K562 (cell line): ENCODE data around the gene MAP2K3. TPM values are rescaled to one million over a fixed set of nuclear protein-coding genes. Genes with fewer than 3 reads are reported as not detected.

ENCODE experiments used
- ATAC-seq: fragments of 200-7000 bp; cut with Tn5 transposase; 3 replicates; pipeline ENCODE4 v1.9.1; 2020; ENCODE audit warnings: moderate library complexity
- BruUV-seq: library from RNA; stranded (reverse); fragments of 400-500 nt; replicated peaks from 2 replicates; lab custom pipeline; 2021; lab: Mats Ljungman, UMichigan
- CTCF ChIA-PET: fragments of 300-600 bp; formaldehyde crosslinking; extraction: SDS; loops from one replicate; lab custom pipeline; 2021; ENCODE audit warnings: low intra/inter-chr PET ratio; lab: Yijun Ruan, JAX
- POLR2A ChIA-PET: fragments of 300-600, 350-650 bp; sonication (Branson Sonifier 250); formaldehyde crosslinking; extraction: SDS; loops from one replicate; lab custom pipeline; 2021; ENCODE audit warnings: antibody characterized with exemption, inconsistent platforms; lab: Yijun Ruan, JAX
- DNase-seq, 4 experiments: peaks; one replicate each; pipeline versions ENCODE4 v3.0.0 to v3.0.0-alpha.2; 2011 to 2018; ENCODE audit warnings: low spot score in 3 of 4, mixed read lengths in 3 of 4; ENCODE audit errors: extremely low read depth in 1 of 4
- FAIRE-seq: peaks from 2 replicates; lab custom pipeline; 2011; peaks lifted over from hg19 to GRCh38; lab: Jason Lieb, UNC
- H2AFZ ChIP-seq: 2 replicates; pipeline ENCODE4 v1.6.0; 2011; ENCODE audit warnings: low read depth, low read length, control low read depth, inconsistent platforms
- H3K27ac ChIP-seq: fragments of 200-600 bp; 3 replicates; pipeline ENCODE4 v1.8.0; 2011; ENCODE audit warnings: low read depth, mild to moderate bottlenecking, control low read depth, inconsistent platforms, low read length, moderate library complexity, mixed read lengths; ENCODE audit errors: extremely low read depth
- H3K27me3 ChIP-seq, 2 experiments: fragments of 300-600 bp in 1 of 2; 2 replicates in 1 of 2; 3 replicates in 1 of 2; pipeline versions ENCODE4 v1.6.0 to v1.8.0; 2011; ENCODE audit warnings: inconsistent platforms in 2 of 2, low read length in 2 of 2, mild to moderate bottlenecking in 1 of 2, mixed read lengths in 1 of 2, moderate library complexity in 1 of 2; ENCODE audit not compliant: control insufficient read depth in 2 of 2, insufficient read depth in 2 of 2
- H3K36me3 ChIP-seq: fragments of 300-600 bp; 3 replicates; pipeline ENCODE4 v1.8.0; 2011; ENCODE audit warnings: mild to moderate bottlenecking, low read length, inconsistent platforms; ENCODE audit not compliant: control insufficient read depth, insufficient read depth
- H3K4me1 ChIP-seq, 2 experiments: fragments of 200-600 bp in 1 of 2; replicated peaks in 1 of 2; 2 replicates in 1 of 2; 3 replicates in 1 of 2; pipeline versions ENCODE4 v1.5.1 to v1.8.0; 2011; ENCODE audit warnings: inconsistent platforms in 2 of 2, low read length in 2 of 2, mild to moderate bottlenecking in 1 of 2, mixed read lengths in 1 of 2, moderate library complexity in 1 of 2; ENCODE audit not compliant: control insufficient read depth in 2 of 2, insufficient read depth in 2 of 2
- H3K4me2 ChIP-seq: 2 replicates; pipeline ENCODE4 v1.6.1; 2011; ENCODE audit warnings: low read length, control low read depth, inconsistent platforms, mixed read lengths; ENCODE audit not compliant: insufficient read depth
- H3K4me3 ChIP-seq: fragments of 200-600 bp; sonication (generic), shearing (Covaris generic); 2 replicates; pipeline ENCODE4 v1.5.1; 2016; ENCODE audit warnings: control low read depth, inconsistent platforms
- H3K79me2 ChIP-seq: fragments of 200-600 bp; 3 replicates; pipeline ENCODE4 v1.8.0; 2011; ENCODE audit warnings: low read length, inconsistent platforms; ENCODE audit not compliant: control insufficient read depth, insufficient read depth
- H3K9ac ChIP-seq, 2 experiments: 2 replicates each; pipeline versions ENCODE4 v1.6.0 to v1.6.1; 2011; ENCODE audit warnings: low read depth in 2 of 2, low read length in 2 of 2, control low read depth in 1 of 2, inconsistent platforms in 1 of 2, mild to moderate bottlenecking in 1 of 2, mixed read lengths in 1 of 2; ENCODE audit not compliant: insufficient read depth in 1 of 2
- H3K9me1 ChIP-seq: one replicate; pipeline ENCODE4 v1.6.0; 2011; ENCODE audit warnings: inconsistent platforms, mild to moderate bottlenecking, low read length, moderate library complexity; ENCODE audit not compliant: control insufficient read depth, insufficient read depth
- H3K9me3 ChIP-seq: replicated peaks from 2 replicates; pipeline ENCODE4 v1.5.1; 2011; ENCODE audit warnings: low read depth, low read length, inconsistent platforms; ENCODE audit not compliant: control insufficient read depth, insufficient read depth
- H4K20me1 ChIP-seq: replicated peaks from 2 replicates; pipeline ENCODE4 v1.6.1; 2011; ENCODE audit warnings: low read length, inconsistent platforms, mixed read lengths; ENCODE audit not compliant: control insufficient read depth, insufficient read depth
- CEBPG ChIP-seq, 3 experiments: fragments of 200-800 bp in 1 of 3; sonication (Bioruptor generic) in 1 of 3; sonication (generic) in 1 of 3; formaldehyde crosslinking in 1 of 3; IDR thresholded peaks in 2 of 3; conservative IDR thresholded peaks in 1 of 3; 2 replicates each; pipeline versions ENCODE4 v1.6.1 to v1.8.0; 2016 to 2022; ENCODE audit warnings: missing compliant biosample characterization in 2 of 3, missing genetic modification characterization in 2 of 3, mild to moderate bottlenecking in 1 of 3, missing genetic modification reagents in 1 of 3
- CXXC5 ChIP-seq: fragments of 250-450 bp; sonication (Bioruptor Pico); IDR thresholded peaks from 2 replicates; pipeline ENCODE4 v1.8.0; 2022; ENCODE audit warnings: inconsistent platforms, mild to moderate bottlenecking, moderate library complexity
- ID3 ChIP-seq, 2 experiments: fragments of 250-450 bp in 1 of 2; fragments of 450-650 bp in 1 of 2; sonication (Bioruptor Pico) in 1 of 2; IDR thresholded peaks; 2 replicates each; pipeline versions ENCODE4 v1.6.1 to v1.8.0; 2016 to 2021; ENCODE audit warnings: mild to moderate bottlenecking in 2 of 2, moderate library complexity in 2 of 2, missing compliant biosample characterization in 1 of 2, missing genetic modification characterization in 1 of 2
- NFXL1 ChIP-seq: fragments of 450-650 bp; formaldehyde crosslinking; IDR thresholded peaks from 2 replicates; pipeline ENCODE4 v1.4.0; 2021; ENCODE audit warnings: mild to moderate bottlenecking
- SMAD1 ChIP-seq: fragments of 150-350 bp; IDR thresholded peaks from 2 replicates; pipeline ENCODE4 v1.6.1; 2014; ENCODE audit warnings: low read length, low read depth; ENCODE audit not compliant: partially characterized antibody
- ZNF76 ChIP-seq: fragments of 250-450 bp; sonication (Bioruptor Pico); IDR thresholded peaks from 2 replicates; pipeline ENCODE4 v1.4.0; 2020; ENCODE audit warnings: mild to moderate bottlenecking, moderate library complexity, borderline replicate concordance
- WGBS: fragments of 100-300 bp; shearing (Covaris generic); methylation state at CpG from one replicate; pipeline ENCODE4 v1.1.6; 2016; ENCODE audit warnings: low coverage, mixed read lengths; ENCODE audit not compliant: insufficient coverage; ENCODE audit errors: missing lambda C conversion rate; 5-methylcytosine and 5-hydroxymethylcytosine counted together
- in situ Hi-C: fragments of 300-500 bp; cut with MboI; formaldehyde crosslinking; loops from 4 replicates; pipeline ENCODE4 v1.15.0; 2018; ENCODE audit warnings: inconsistent platforms, mixed read lengths
- intact Hi-C: fragments of 100-400 bp; cut with micrococcal nuclease; formaldehyde crosslinking; loops from 2 replicates; pipeline ENCODE4 v1.14.2; 2022
- polyA plus RNA-seq, 8 experiments: library from polyadenylated mRNA; depleted of rRNA in 4 of 8; stranded (reverse) in 5 of 8; unstranded in 3 of 8; fragments of >200 nt; fragmentation: Nextera tagmentation in 2 of 8; fragmentation: Illumina TruSeq in 1 of 8; extraction: Ambion mirVana in 2 of 8; extraction: Trizol in 1 of 8; gene quantifications; 2 replicates each; pipeline versions ENCODE4 v1.2.1 to v1.2.3, GENCODE V29; 2011 to 2014; ENCODE audit warnings: inconsistent platforms in 1 of 8, missing spikeins in 1 of 8
- total RNA-seq, 7 experiments: library from RNA; depleted of rRNA in 6 of 7; stranded (reverse); fragments of >200 nt in 6 of 7; fragmentation: Illumina TruSeq in 2 of 7; extraction: Trizol in 2 of 7; gene quantifications; 2 replicates each; pipeline versions ENCODE4 v1.2.1 to v1.2.3, GENCODE V29; 2011 to 2021; ENCODE audit warnings: low replicate concordance in 1 of 7
- TF ChIP-seq, protein P1 (sequence below): fragments of 250-450 bp; sonication (Bioruptor Pico); IDR thresholded peaks from 2 replicates; pipeline ENCODE4 v1.5.0; 2020; ENCODE audit warnings: mild to moderate bottlenecking, borderline replicate concordance

The MAP2K3 gene
- total and polyA plus RNA-seq, 9 of the 15 experiments (the other 6 are each of a cell fraction or from before 2014, with no cell fraction given): 0.18 to 14.8 (median 3.5) TPM

DNA sequence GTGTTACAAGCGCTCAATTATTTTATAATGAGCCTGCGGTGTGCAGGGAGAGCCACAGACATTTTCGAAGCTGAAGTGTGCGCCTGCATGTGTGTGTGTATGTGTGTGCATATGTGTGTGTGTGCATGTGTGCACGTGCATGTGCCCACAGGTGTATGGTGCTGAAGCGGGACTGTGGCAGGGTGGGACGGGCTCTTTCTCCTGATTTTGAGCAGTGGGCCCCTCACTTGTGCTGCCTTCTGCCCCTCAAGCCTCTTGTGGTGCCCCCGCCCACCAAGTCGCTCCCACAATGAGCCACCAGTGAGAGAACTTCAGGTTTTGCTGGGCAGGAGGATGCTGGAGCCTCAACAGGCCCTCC lies 75.0 kb downstream of the MAP2K3 start:
- FAIRE-seq: no peak
- Histone ChIP-seq H3K27me3 (peaks cover 0 to 15% of the 10 kb centered on the region in 2 experiments; a peak in 3 of 5 replicates), H2AFZ (no peak overlapping the region), H3K4me1 (no peaks in the 10 kb centered on the region; a peak in 1 of 5 replicates), H3K9me1 (no peaks in the 10 kb centered on the region), H4K20me1 (no peaks in the 10 kb centered on the region), H3K36me3 (no peaks in the 10 kb centered on the region), H3K4me3 (no peak overlapping the region), H3K27ac (no peak overlapping the region), H3K79me2 (no peaks in the 10 kb centered on the region), H3K9me3 (no peaks in the 10 kb centered on the region), H3K9ac (no peak overlapping the region), H3K4me2 (no peak overlapping the region)
- no peak for DNase-seq
- no peak for ATAC-seq
- ChIA-PET POLR2A (interaction anchor here (1.0 kb wide), 1 partner anchor 22 kb away, joined by 3 read pairs; no protein-coding TSS in a partner anchor), CTCF (no interaction called here)
- 0% methylated on average over 8 of the region's 9 CpGs for WGBS
- no TSS peak for BruUV-seq
- in situ Hi-C loops (no loop called here), intact Hi-C loops (no loop called here)
- TF ChIP-seq CEBPG (CRISPR knock-in tag; IDR thresholded peaks at IDR 0.05) (no peak), CEBPG (tag; conservative IDR thresholded peaks at IDR 0.05 in 1 of 2, IDR thresholded peaks at IDR 0.05 in 1 of 2) (no peak), NFXL1 (CRISPR knock-in tag) (no peak), CXXC5 (CRISPR knock-in tag) (no peak), SMAD1 (no peak), ID3 (CRISPR knock-in tag; IDR thresholded peaks at IDR 0.05) (no peak), ID3 (tag; IDR thresholded peaks at IDR 0.05) (no peak), ZNF76 (CRISPR knock-in tag) (no peak)
- TF ChIP-seq, protein P1, sequence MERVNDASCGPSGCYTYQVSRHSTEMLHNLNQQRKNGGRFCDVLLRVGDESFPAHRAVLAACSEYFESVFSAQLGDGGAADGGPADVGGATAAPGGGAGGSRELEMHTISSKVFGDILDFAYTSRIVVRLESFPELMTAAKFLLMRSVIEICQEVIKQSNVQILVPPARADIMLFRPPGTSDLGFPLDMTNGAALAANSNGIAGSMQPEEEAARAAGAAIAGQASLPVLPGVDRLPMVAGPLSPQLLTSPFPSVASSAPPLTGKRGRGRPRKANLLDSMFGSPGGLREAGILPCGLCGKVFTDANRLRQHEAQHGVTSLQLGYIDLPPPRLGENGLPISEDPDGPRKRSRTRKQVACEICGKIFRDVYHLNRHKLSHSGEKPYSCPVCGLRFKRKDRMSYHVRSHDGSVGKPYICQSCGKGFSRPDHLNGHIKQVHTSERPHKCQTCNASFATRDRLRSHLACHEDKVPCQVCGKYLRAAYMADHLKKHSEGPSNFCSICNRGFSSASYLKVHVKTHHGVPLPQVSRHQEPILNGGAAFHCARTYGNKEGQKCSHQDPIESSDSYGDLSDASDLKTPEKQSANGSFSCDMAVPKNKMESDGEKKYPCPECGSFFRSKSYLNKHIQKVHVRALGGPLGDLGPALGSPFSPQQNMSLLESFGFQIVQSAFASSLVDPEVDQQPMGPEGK: no peak
